ENCODE results near the gene C16orf82.

C16orf82 gene

DNA sequence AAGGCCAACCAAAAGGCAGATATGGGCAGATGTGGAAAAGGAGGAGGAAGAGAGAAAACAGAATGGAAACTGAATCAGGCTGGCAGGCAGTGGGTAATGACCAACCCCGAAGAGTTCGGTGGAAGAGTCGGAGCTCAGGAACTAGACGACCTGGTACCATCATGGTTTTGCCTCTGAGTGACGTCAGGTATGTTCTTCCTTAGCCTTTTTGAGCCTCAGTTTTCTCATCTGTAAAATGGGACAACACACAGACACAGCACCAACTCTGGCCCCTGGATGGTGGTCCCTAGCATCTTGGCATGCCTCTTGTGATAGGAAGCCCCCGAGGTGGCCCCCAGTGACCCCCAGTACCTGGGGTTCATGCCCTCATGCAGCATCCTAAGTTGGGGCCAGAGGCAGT, 37.2 kb upstream of the C16orf82 start:
- CTCF ChIA-PET, result interaction anchor here (0.9 kb wide), 1 partner anchor 31 kb away, joined by 3 read pairs; no protein-coding TSS in a partner anchor
- H3K27ac ChIP-seq, result no peak overlapping the region
- POLR2A ChIA-PET (ENCODE audit: low non-redundant PET), result no interaction called here
- no peak for TF ChIP-seq CTCF (conservative IDR thresholded peaks at IDR 0.05; ENCODE audit: low read depth)
- DNase-seq (ENCODE audit: low spot score), result no peak

GRCh38 chr16:27033281-27033979, 33.3 kb upstream of the C16orf82 start:
- no peak for DNase-seq (ENCODE audit: low spot score)
- no peak for TF ChIP-seq CTCF (conservative IDR thresholded peaks at IDR 0.05; ENCODE audit: low read depth)
- H3K27ac ChIP-seq, result no peak overlapping the region
- CTCF ChIA-PET, result interaction anchor here (0.6 kb wide), 1 partner anchor 110 kb away, joined by 4 read pairs; no protein-coding TSS in a partner anchor
- POLR2A ChIA-PET (ENCODE audit: low non-redundant PET), result no interaction called here

DNA sequence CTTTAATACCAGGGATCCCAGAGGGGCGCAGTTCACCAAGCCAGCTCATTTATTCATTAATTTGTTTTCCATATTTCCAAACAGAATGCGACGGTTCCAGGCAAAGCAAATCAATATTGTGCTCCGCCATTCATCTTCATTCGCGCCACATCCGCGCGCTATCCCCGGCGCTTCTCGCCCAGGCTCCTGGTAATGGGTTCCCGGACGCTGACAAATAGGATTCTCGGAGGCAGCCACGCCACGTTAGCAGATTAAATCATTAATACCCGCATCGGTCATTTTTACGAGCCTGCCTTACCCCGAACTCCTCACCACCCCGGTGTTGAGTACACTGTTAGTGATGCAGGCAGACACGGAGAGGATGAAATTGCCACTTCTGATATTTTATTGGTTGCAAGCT, 26.0 kb upstream of the C16orf82 start:
- DNase-seq (ENCODE audit: low spot score), result no peak
- CTCF ChIA-PET, result no interaction called here
- TF ChIP-seq CTCF (conservative IDR thresholded peaks at IDR 0.05; ENCODE audit: low read depth), result no peak
- H3K27ac ChIP-seq, result no peak overlapping the region
- POLR2A ChIA-PET (ENCODE audit: low non-redundant PET), result no interaction called here

DNA sequence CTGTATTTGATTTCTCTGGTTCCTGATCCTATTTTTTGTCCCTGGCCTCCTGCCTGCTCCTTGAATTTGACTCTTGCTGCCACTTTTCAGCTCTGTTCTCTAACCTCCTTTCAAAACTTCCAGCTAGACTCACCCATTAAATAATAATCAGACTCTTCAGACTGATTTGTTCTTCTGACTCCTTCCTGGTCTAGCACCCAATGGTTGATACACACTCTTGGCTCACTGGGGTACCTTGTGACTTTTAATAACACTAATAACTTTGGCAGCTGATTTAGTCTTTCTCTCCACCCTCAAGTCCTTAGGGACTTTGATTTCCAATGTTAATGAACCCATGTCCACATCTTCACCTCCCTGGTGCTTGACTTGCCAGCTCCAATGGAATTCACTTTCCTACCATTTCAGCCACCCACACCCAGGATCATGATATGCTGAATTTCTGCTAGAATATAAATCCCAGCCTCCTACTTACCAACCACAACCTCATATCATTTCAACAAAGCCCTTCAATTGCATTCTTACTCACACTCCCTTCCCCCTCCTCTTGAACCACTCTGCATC, 19.7 kb upstream of the C16orf82 start:
- H3K27ac ChIP-seq, result no peak overlapping the region
- DNase-seq (ENCODE audit: low spot score), result no peak
- TF ChIP-seq CTCF (conservative IDR thresholded peaks at IDR 0.05; ENCODE audit: low read depth), result no peak
- CTCF ChIA-PET, result no interaction called here
- POLR2A ChIA-PET (ENCODE audit: low non-redundant PET), result no interaction called here

- TF ChIP-seq CTCF (conservative IDR thresholded peaks at IDR 0.05; ENCODE audit: low read depth), result no peak
- DNase-seq (ENCODE audit: low spot score), result peak; percentile 21
- ChIA-PET POLR2A (ENCODE audit: low non-redundant PET) (no interaction called here), CTCF (no interaction called here)
- no peak overlapping the region for H3K27ac ChIP-seq
Observed at GRCh38 chr16:27048316-27048715, 18.4 kb upstream of the C16orf82 start.

GRCh38 chr16:27049117-27049516, 17.6 kb upstream of the C16orf82 start:
- POLR2A ChIA-PET (ENCODE audit: low non-redundant PET), result no interaction called here
- CTCF ChIA-PET, result no interaction called here
- DNase-seq (ENCODE audit: low spot score), result no peak
- H3K27ac ChIP-seq, result no peak overlapping the region
- TF ChIP-seq CTCF (conservative IDR thresholded peaks at IDR 0.05; ENCODE audit: low read depth), result no peak

Measured in RWPE1 (cell line).